Colonic mucosa (tissue), 4 donors: ENCODE measurements around the gene MED7. TPM values are rescaled to one million over a fixed set of nuclear protein-coding genes. Genes with fewer than 3 reads are reported as not detected.

Experiments used
- DNase-seq: peaks from one replicate; pipeline ENCODE4 v3.0.0-alpha.2; 2020
- H3K27ac ChIP-seq: fragments of 200-600 bp; one replicate; pipeline ENCODE4 v1.8.0; 2021
- H3K27me3 ChIP-seq: fragments of 200-600 bp; one replicate; pipeline ENCODE4 v1.8.0; 2021
- H3K36me3 ChIP-seq: fragments of 200-600 bp; one replicate; pipeline ENCODE4 v1.8.0; 2021
- H3K4me1 ChIP-seq: fragments of 200-600 bp; one replicate; pipeline ENCODE4 v1.8.0; 2021; ENCODE audit warnings: mild to moderate bottlenecking
- H3K4me3 ChIP-seq: fragments of 200-600 bp; one replicate; pipeline ENCODE4 v1.8.0; 2021
- H3K9ac ChIP-seq, 2 donors: one replicate each; pipeline ENCODE4 v1.7.0; 2013; ENCODE audit warnings: control low read depth in 2 of 2, low read depth in 2 of 2, low read length in 2 of 2
- H3K9me3 ChIP-seq: fragments of 200-600 bp; one replicate; pipeline ENCODE4 v1.8.0; 2021
- intact Hi-C: fragments of 100-400 bp; cut with DNase I; formaldehyde crosslinking; loops from one replicate; pipeline ENCODE4 v1.14.1; 2022
- total RNA-seq, 2 donors: library from RNA; stranded (reverse); fragmentation: NEBNext Ultra II Directional in 1 of 2; extraction: Animal tissue kit (Norgen Biotek cat#: 25700) in 1 of 2; gene quantifications; one replicate each; pipeline ENCODE4 v1.2.1, GENCODE V29; 2021
- TF ChIP-seq, protein P1 (sequence below): fragments of 200-600 bp; IDR thresholded peaks from one replicate; pipeline ENCODE4 v1.8.0; 2022; ENCODE audit warnings: antibody characterized with exemption, mild to moderate bottlenecking
- donor health status: healthy.
- donor health status: DM: no; HTN: no; CAD: no.
- donor health status: DM: no; HTN: no; CAD: no.

Gene MED7
- total RNA-seq, 2 donors from 2014 or later: 13.9 to 14.9 TPM

- Histone ChIP-seq H3K27ac (no peak overlapping the region), H3K9me3 (no peaks in the 10 kb centered on the region), H3K4me3 (no peak overlapping the region), H3K9ac (no peak overlapping the region), H3K36me3 (no peaks in the 10 kb centered on the region), H3K4me1 (no peaks in the 10 kb centered on the region), H3K27me3 (no peaks in the 10 kb centered on the region)
- TF ChIP-seq, protein P1, sequence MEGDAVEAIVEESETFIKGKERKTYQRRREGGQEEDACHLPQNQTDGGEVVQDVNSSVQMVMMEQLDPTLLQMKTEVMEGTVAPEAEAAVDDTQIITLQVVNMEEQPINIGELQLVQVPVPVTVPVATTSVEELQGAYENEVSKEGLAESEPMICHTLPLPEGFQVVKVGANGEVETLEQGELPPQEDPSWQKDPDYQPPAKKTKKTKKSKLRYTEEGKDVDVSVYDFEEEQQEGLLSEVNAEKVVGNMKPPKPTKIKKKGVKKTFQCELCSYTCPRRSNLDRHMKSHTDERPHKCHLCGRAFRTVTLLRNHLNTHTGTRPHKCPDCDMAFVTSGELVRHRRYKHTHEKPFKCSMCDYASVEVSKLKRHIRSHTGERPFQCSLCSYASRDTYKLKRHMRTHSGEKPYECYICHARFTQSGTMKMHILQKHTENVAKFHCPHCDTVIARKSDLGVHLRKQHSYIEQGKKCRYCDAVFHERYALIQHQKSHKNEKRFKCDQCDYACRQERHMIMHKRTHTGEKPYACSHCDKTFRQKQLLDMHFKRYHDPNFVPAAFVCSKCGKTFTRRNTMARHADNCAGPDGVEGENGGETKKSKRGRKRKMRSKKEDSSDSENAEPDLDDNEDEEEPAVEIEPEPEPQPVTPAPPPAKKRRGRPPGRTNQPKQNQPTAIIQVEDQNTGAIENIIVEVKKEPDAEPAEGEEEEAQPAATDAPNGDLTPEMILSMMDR: no peak
- DNase-seq: no peak
- intact Hi-C loops: no loop called here
Measured at GRCh38 chr5:157175071-157175612, 32.5 kb upstream of the MED7 start.

DNA sequence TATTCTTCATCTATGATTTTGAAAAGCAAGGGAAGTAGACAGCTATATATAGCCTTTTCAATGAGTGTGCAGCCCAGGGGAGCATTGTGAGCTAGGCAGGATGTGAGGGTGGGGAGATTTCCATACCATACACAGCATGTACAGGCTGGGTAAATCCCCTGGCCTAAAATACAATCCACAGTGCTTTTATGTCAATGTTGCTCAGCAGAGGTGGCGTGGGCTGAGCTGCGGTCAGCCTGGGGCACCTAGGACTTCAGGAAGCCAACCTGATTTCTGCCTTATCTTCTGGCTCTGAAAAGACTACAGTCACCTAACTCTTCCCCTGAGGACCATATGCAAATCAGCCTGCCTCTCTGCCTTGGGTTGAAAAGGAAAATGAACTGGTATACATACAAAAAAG is 29.7 kb upstream of the MED7 start:
- TF ChIP-seq, protein P1: no peak
- no peak overlapping the region for H3K4me3 ChIP-seq
- no peaks in the 10 kb centered on the region for H3K36me3 ChIP-seq
- no peak for DNase-seq
- no peak overlapping the region for H3K9ac ChIP-seq
- H3K27me3 ChIP-seq: no peaks in the 10 kb centered on the region
- intact Hi-C loops: no loop called here
- H3K4me1 ChIP-seq: no peaks in the 10 kb centered on the region
- no peak overlapping the region for H3K27ac ChIP-seq
- H3K9me3 ChIP-seq: no peaks in the 10 kb centered on the region

DNA sequence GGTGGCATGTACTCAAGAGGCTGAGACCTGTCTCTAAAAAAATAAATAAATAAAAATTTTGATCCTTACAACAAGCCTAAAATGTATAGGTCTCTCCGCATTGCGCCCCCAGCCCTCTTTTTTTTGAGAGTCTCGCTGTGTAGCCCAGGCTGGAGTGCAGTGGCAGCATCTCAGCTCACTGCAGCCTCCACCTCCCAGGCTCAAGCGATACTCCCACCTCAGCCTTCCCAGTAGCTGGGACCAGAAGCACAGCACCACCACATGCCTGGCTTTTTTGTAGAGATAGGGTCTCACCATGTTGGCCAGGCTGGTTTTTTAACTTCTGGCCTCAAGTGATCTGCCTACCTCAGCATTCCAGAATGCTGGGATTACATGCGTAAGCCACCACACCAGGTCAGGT is 25.6 kb upstream of the MED7 start:
- intact Hi-C loops: no loop called here
- Histone ChIP-seq H3K4me3 (no peak overlapping the region), H3K27ac (no peak overlapping the region), H3K9me3 (no peaks in the 10 kb centered on the region), H3K27me3 (no peaks in the 10 kb centered on the region), H3K4me1 (no peaks in the 10 kb centered on the region), H3K36me3 (no peaks in the 10 kb centered on the region), H3K9ac (no peak overlapping the region)
- TF ChIP-seq, protein P1: no peak
- no peak for DNase-seq

- intact Hi-C loops: no loop called here
Measured at GRCh38 chr5:157167214-157167621, 24.6 kb upstream of the MED7 start.

GRCh38 chr5:157166214-157167213 is 23.8 kb upstream of the MED7 start, which contains the start of gene GARIN3:
GARIN3 (minus strand) TSS chr5:157166264; CDS start chr5:157166168, 96 bp downstream.
- DNase-seq: no peak

More at GRCh38 chr5:157167214-157167621, 24.6 kb upstream of the MED7 start:
- Histone ChIP-seq H3K9ac (no peak overlapping the region), H3K27me3 (no peaks in the 10 kb centered on the region), H3K36me3 (no peaks in the 10 kb centered on the region), H3K4me3 (no peak overlapping the region), H3K27ac (no peak overlapping the region), H3K4me1 (no peaks in the 10 kb centered on the region), H3K9me3 (no peaks in the 10 kb centered on the region)
- DNase-seq: no peak
- TF ChIP-seq, protein P1: no peak

More at GRCh38 chr5:157166214-157167213, 23.8 kb upstream of the MED7 start, which contains the start of gene GARIN3:
- no peak within 1 kb of the TSS for H3K4me3 ChIP-seq
- no peaks in the 10 kb centered on the region for H3K4me1 ChIP-seq
- H3K9ac ChIP-seq: no peak within 1 kb of the TSS
- TF ChIP-seq, protein P1: no peak
- no peak within 1 kb of the TSS for H3K27ac ChIP-seq
- intact Hi-C loops: no loop called here
- no peaks in the 10 kb centered on the region for H3K27me3 ChIP-seq
- H3K9me3 ChIP-seq: no peaks in the 10 kb centered on the region
- no peaks in the 10 kb centered on the region for H3K36me3 ChIP-seq
